NCI-H1417 treated with DMSO at 0.1 percent for 48 hours (cell line): ENCODE results near the gene FAM240B.

Source experiments
- DNase-seq: peaks from one replicate; lab custom pipeline; 2025; lab: John Stamatoyannopoulos, UW

FAM240B gene

DNA sequence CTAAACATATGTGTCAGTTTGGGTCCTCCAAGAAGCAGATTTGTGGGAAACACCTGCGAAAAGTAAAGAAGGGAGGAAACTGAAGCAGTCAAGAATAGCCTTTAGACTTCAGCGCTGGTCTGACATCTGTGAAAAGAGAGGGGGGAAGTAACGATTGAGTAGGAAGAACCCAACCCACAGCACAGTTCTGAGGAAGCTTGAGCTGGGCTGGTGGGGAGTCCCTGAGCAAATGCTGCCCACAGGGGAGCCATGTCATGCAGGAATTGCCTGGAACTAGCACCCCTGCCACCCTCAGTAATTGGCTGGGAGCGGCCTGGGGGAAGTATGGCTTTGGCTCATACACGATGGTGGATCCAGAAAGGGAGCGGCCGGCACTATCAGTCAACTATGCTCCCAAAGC lies 20.6 kb downstream of the FAM240B start:
- no peak for DNase-seq

DNA sequence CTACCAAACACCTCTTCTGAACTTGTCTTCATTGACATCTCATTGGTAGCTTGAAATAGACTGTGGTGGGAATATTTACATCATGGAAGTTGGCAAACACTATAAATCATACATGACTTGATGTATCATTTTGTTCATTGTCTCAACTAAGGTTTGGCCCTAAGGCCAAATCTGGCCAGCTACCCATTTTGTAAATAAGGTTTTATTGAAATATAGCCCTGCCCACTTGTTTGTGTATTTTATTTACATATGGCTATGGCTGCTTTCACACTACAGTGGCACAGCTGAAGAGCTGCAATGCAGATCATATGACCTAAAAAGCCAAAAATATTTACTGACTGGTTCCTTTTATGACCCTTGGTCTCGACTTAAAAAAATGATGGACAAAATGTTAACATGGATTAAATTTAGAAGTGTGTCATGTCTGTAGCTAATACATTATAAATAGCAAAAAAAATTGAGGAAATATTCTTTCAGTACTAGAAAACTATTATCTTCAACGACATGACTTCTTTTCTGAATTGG lies 22.1 kb downstream of the FAM240B start:
- DNase-seq: no peak

DNA sequence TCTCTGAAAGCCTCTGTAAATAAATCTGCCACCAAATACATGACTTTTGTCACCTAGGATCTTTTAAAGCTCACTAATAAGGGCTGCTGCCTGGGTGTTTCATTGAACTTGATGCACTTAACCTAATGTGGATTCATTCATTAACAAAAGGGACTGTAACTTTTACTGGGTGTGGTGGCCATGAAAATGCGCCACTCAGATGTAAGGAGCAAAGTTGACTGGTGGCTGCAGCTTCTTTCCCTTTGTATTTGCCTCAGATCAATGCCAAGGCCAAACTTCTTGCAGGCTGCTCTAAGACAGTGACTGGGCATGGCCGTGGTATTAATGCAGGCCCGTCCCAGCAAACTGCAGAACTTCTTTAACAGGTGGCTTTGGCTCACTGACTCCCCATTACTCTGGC lies 22.9 kb downstream of the FAM240B start:
- DNase-seq: no peak

DNA sequence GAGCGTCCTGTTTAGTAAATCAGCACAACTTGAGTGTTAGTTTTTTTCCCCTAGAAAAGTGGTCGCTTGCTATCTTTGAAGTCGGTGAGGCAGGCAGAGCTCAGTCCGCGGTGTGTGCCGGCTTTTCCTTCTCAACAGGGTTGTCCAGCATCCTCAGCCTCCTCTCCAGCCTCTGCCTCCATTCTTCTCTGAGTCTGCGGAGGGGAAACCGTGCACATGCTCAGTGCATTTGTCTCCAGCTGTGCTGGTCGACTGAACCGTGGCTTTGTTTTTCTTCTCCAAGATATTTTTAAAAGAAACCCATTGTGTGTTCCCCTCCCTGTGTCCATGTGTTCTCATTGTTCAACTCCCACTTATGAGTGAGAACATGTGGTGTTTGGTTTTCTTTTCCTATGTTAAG lies 25.3 kb downstream of the FAM240B start:
- no peak for DNase-seq

DNA sequence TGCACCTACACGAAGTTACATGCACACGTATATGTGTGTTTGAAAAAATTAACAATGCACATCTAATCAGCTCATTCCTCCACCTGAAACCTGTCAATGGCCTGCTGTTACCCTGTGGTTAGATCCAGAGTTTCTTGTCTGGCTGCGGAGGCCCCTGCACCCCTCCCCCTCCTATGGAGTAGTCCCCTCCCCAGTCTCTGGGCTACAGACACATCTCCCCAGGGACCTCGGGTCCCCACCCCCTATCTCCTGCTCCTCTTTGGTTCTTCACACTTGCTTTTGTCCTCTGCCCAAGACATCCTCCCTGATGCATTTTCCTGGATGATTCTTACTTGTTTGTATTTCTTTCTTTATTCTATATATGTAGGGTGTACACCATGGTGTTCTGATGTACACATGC lies 27.2 kb downstream of the FAM240B start:
- DNase-seq: no peak

DNA sequence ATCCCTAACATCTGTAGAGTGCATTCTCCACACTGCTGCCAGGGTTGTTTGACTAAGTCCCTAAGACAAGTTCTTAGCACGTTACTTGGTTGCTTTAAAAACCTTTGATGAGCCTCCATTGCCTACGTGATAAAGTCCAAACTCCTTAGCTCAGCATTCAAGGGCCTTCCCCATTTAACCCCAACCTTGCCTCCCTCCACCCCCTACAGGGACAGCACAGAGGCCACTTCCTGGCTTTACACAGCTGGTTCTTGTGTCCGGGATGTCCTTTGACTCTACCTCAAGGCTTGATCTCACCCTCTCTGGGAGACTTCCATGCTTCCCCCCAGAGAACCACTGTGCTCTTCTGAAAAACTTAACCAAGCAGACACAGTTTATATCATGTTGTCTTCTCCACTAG lies 29.4 kb downstream of the FAM240B start:
- no peak for DNase-seq

DNA sequence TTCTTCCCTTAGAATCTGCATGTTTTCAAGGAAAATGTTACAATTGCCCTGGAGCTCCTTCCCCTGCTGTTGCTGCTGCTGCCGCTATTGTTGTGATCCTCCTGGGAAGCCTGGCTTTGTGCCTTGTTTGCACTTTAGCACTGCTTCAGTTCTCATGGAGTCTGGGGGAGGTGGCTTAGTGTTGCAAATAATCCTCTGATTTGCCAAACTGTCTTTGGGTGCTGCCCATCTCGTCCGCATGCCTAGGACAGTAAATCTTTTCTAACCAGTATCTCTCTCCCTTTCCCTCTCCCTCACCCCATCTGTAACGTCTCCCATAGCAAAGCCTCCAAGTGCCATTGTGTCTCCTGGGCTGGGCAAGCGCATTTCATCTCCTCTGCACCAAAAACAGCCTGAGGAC lies 30.3 kb downstream of the FAM240B start:
- no peak for DNase-seq

DNA sequence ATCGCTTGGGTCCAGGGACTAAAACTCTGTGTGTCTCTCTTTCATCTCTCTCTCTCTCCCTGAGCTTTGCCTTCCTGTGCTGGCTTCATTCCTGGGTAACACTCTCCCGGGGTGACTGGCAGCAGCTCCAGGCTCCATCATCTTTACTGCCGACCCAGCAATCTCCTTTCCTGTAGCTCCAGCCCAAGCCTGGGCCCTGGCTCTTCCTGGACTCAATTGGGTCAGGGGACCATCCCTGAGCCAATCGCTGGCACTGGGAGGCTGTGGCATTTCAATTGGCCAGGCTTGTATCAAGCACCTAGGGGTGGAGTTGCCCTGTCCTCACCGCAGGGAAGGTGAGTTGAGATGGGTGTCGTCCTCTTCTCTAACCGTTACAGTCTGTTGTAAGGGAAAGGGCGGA lies 31.9 kb downstream of the FAM240B start:
- DNase-seq: no peak

DNA sequence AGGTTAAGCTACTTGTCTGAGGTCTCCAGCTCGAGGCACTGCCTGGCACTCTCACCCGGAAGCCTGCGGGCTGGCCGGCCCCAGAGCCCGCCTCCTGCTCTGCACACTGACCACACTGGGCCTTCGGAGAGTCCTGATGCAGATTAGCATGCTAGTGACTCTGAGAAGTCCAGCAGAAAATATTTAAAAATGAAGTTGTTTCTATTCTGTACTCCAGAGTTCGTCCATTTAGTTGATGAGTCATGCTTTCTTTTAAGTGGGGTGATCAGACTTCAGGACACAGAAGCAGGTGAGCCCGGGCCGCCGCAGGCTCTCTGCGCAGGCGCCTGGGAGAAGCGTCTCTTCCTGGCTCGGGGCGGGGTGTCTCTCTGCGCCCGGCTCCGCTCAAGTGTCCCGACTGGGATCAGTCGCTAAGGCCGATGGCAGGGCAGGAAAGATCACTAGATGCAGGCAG lies 32.5 kb downstream of the FAM240B start:
- no peak for DNase-seq

DNA sequence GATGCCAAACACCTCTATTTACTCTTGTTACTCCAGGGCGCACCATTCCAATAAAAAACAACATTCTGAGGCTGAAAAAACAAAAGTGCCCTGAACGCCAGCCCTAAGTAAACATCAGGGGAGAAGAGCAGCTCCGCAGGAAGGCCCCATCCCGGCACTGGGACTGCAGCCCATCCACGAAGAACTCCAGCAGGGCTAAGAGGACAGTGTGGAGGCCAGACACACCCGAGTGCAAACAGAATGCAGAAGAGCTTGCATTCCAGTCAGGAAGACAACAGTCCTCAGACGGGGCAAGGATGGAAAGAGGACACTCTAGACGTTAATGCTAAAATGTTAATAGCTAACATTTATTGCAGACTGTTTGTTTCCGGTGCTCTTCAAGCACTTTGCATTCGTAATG lies 33.0 kb downstream of the FAM240B start:
- DNase-seq: no peak

DNA sequence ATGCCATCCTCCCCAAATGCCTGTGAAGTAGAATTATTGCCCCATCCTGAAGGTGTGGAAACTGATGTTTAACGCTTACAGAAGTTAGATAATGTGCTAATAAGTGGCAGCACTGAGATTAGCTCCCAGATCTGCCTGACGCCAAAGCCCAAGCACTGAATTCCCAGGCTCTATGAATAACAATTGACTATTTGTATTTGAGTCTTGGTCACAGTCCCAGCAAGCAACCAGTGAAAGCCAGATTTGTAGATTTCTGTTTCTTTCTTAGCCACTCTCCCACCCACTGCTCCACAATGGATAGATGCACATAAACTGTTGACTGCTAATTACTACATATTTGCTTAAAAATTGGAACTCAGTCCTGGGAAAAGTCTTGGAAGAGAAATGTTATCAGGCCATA lies 34.4 kb downstream of the FAM240B start:
- DNase-seq: no peak

DNA sequence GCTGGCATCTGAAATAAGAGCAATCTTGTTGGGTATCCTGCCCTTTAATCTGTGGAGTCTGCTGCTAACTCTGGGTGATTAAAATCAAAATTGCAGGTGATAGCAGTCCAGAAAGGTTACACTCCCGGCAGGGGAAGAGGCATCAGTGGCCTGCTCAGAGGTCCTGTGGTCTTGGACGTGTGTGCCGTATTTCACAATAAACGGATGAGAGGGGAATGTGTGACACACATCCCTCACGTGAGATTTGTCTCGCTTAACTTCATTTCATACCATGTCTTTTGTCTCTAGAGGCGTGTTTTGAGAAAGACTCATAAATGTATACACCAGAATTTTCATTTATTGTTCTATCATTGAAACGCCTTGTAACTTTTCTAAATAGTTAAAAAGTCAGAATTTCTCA lies 36.6 kb downstream of the FAM240B start:
- no peak for DNase-seq

DNA sequence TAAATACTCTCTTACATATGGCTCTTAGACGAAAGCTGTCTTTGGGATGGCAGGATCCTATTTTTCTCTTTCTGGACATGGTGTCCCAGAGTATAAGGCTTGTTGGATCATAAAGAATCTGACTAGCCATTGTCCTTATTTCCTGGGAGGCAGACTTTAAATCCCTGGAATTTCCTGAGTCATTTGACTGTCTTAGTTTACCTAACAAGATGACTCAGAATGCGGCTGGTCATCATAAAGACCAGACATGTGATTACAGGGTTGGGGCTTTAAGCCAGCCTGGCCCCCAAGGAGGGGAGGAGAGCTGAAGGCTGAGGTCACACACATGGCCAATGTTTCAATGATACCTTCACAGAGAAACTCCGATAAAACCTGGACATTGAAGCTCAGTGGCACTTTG lies 37.2 kb downstream of the FAM240B start:
- DNase-seq: no peak

DNA sequence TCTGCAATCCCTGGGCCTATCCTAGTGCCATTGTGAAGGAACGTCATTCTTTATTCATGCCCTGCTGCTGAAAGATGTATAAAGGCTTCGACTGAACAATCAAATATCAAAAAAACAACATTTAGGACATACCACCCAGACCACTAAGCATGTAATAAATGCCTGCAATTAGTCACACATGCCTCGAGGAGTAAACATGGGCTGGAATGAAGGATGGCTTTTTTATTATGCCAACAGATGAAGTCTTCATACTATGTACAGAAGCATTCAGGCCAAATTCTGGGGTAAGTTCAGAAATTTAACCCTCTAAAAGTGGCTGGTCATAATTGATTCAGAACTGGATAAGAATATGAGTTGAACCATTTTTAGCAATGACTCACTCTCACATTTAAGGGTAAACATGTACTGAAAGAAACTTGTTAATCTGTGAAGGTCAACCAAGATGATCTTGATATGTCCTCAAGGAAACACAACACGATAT lies 38.1 kb downstream of the FAM240B start:
- no peak for DNase-seq

DNA sequence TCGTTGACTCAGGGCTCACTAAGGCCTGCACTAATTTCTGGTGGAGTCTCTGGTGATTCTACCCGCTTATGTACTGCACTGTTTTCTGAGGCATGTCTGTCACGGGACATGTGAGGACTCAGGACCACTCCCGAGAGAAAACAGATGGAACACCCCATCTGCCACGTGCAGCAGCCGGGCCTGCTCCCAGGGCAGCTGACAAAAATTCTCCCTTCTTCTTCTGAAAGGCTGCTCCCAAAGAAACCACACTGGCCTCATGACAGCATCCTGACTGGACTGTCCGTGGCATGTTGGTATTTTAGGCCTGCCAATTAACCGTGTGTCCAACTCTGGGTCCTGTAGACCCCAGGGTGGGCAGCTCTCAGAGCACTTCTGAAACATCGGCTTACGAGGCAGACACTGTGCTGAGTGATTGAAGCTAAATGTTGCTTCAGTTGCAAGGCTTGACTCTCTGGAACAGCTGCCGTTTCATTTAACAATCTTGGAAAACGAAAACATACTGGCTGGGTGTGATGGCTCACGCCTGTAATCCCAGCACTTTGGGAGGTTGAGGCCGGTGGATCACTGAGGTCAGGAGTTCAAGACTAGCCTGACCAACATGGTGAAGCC lies 39.0 kb downstream of the FAM240B start:
- DNase-seq: no peak

DNA sequence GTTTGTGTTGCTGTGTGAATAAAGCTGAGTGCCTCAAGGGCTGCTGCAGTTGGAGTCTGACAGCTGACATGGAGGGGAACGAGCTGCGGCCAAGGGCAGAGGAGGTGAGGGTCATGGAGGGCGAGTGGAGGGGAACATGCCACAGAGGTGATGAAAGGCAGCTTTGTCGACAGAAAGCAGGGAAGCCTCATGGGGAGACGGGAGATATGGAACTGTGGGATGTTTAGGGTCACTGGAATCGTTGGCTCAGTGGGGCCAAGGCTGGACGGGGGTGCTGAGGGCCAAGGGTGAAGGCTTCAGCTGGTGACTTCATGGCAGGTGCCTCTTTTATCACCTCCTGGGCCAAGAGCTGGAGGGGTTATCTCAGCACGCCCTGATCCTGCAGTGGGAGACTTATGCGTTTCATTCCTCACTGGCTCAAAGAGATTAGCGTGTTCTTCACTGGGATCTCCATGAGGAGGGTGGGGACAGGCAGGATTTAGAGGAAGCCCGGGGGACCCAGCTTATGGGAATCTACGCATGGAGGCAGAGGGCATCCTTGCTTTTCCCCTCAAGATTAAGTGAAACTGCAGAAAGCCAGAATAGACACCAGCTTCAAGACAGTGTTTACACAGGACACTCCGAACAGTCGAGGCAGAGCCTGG lies 42.2 kb downstream of the FAM240B start:
- DNase-seq: no peak

DNA sequence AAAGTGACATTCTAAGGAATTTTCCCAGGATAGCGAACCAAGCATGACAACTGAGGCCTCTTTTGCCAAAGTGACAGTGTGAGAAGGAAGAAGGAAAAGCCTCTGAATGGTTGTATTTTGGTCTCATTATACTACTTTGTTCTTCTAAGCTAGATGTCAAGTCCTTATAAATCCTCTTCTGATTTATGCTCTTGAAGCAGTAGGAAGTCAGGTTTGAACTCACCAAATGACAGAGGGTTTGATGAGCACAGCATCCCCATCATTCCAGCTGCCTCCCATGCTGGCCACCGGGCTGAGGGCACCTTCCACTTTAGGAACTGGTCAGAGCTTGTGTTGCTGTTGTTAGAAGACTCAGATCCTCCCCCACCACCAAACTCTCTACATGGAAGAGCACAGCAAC lies 44.1 kb downstream of the FAM240B start:
- DNase-seq: no peak

DNA sequence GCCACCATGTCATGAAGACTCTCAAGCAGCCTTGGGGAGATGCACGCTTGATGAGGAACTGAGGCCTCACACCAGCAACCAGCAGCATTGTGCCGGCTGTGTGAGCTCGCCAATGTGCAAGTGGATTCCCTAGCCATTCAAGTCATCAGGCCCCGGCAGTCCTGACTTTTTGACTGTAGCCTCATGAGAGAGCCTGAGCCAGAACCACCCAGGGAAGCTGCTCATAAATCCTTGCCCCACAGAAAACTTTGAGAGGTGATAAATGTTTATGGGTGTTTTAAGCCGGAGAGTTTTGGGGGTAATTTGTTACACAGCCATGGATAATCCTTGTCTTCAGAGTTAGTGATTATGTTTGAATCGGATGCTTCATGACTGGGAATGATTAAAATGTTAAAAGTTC lies 44.7 kb downstream of the FAM240B start:
- no peak for DNase-seq

DNA sequence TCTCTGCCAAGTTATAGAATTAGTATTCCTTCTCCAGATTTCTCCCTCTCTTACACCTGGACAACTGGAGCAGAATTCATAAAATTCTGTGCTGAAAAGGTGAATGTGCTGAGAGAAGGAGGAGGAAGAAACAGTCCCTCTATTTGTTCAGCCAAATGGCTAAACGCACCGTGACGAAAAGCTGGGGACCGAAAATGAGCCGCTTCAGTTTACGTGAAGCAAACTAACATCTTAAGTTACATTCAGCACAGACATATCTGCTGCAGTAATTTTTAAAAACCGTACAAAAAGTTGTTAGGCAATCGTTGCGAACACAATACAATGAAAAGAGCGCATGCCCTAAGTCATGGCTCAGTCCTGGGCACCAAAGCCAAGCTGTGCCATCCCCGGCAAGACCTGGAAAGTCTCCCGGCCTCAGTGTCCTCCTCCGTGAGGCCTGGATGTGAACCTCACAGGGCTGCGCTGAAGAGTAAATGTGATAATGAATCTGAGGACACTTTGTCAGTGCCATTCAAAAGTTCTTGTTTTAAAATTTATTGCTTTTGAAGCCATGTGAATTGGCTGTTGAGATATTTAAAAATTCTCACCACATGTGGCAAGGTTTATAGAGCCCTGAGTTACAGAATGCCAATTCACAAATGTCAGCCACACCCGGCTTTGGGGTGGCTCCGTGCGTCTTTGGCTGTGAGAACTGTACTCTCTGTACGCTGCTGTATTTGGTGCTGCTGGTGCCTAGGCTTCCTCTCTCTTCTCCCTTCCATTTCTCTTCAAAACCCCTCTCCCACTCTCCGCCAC lies 46.3 kb downstream of the FAM240B start:
- no peak for DNase-seq

DNA sequence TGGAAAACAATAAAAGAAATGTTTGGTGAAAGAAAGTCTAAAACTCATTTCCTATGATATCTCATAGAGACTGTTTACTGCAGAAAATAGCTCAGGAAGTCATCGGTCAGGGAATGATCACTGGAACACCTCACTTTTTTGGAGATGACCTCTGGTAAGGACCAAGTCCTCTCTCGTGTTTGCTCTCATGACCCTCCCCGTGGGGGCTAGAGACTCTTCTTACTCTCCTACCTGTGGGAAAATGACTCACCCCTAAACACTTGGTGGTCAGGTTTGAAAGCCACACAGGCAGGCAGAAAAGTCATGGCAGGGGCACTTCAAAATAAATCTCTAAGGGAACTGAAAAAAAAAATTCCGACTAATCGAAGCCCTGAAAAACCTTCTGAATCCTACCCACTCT lies 48.2 kb downstream of the FAM240B start:
- DNase-seq: no peak

DNA sequence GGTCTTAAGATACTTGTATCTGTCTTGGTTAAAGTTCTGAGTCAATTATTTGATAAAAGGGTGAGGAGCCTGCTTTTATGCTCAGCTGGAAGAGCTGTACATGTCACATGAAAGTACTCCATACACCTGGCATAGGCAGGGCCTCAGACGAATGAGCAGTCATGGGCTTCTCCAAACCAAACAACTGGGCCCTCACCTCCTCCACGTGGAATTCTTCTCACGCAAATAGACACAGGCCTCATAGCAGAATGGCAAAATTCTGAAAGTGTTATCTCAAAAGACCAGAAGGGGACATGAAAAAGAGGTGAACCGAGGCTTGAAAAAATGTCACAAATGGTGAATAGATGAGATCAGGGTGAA lies 48.6 kb downstream of the FAM240B start:
- no peak for DNase-seq

DNA sequence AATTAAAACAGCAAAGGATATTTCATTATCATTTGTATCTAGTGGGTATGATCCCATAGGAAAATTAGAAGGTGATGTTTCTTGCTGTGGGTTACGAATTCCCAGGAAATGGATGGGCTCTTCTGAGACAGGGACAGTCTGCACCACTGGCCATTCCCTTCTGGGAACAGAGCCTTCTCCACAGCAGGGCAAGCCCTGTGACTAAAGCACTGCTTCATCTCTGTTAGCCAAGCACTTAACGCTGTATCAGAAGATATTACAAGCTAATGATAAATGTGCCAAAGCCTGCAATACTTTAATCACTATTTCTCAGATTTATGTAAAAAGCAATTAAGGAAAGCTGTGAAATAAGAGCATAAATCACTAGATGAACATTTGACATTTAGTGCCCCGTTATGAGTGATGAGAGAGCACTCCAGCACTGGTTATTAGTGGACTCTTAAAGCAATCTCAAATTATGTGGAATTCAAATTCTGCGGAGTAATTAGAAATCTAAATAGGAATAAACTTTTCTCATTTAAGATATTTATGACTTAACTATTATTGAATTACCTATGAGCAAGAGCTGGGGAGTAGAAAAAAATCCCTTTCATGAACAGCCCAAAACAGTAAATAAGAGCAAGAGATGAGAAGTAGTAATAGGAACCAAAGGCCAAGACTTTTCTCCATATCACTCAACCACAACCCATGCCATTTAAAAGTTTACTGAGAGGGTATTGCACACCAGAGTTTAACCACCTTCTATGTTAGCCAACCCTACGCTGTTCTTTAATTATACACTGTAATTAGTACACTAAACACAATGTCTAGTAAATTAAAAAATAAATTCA lies 49.2 kb downstream of the FAM240B start:
- DNase-seq: no peak
